C4-2B (cell line): ENCODE data around the gene TLCD2.
"Not testable (repeated sequence)": the region's sequence is repeated elsewhere in the genome, so short reads cannot be mapped to it uniquely, and the experiment has no call there.

Experiments used
- ZFX ChIP-seq: fragments of 450-650 bp; IDR thresholded peaks from 2 replicates; pipeline ENCODE4 v1.6.1; 2017
- TF ChIP-seq, protein P1 (sequence below): fragments of 450-650 bp; conservative IDR thresholded peaks from 2 replicates; pipeline ENCODE4 v1.5.1; 2017; ENCODE audit warnings: mild to moderate bottlenecking

DNA sequence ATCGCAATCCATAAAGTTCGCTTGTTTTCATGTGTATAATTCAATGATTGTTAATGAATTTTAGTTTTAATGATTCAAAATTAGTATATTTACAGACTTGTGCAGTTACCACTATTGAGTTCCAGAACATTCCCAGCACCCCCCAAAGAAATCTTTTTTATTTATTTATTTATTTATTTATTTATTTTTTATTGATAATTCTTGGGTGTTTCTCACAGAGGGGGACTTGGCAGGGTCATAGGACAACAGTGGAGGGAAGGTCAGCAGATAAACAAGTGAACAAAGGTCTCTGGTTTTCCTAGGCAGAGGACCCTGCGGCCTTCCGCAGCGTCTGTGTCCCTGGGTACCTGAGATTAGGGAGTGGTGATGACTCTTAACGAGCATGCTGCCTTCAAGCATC lies 21.8 kb downstream of the TLCD2 start:
- TF ChIP-seq, protein P1, sequence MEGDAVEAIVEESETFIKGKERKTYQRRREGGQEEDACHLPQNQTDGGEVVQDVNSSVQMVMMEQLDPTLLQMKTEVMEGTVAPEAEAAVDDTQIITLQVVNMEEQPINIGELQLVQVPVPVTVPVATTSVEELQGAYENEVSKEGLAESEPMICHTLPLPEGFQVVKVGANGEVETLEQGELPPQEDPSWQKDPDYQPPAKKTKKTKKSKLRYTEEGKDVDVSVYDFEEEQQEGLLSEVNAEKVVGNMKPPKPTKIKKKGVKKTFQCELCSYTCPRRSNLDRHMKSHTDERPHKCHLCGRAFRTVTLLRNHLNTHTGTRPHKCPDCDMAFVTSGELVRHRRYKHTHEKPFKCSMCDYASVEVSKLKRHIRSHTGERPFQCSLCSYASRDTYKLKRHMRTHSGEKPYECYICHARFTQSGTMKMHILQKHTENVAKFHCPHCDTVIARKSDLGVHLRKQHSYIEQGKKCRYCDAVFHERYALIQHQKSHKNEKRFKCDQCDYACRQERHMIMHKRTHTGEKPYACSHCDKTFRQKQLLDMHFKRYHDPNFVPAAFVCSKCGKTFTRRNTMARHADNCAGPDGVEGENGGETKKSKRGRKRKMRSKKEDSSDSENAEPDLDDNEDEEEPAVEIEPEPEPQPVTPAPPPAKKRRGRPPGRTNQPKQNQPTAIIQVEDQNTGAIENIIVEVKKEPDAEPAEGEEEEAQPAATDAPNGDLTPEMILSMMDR: not testable (repeated sequence)
- TF ChIP-seq ZFX: not testable (repeated sequence)
